GM12878 (cell line): ENCODE data around the gene KCTD17. TPM values are rescaled to one million over a fixed set of nuclear protein-coding genes. Genes with fewer than 3 reads are reported as not detected.

Source experiments
- ATAC-seq: fragments of 200-7000 bp; cut with Tn5 transposase; 3 replicates; pipeline ENCODE4 v1.9.1; 2020; ENCODE audit warnings: mild to moderate bottlenecking, moderate library complexity
- BruUV-seq: library from RNA; stranded (reverse); fragments of 400-500 nt; replicated peaks from 2 replicates; lab custom pipeline; 2021; lab: Mats Ljungman, UMichigan
- CTCF ChIA-PET: fragments of 300-600 bp; sonication (Branson Sonifier 250); formaldehyde crosslinking; extraction: SDS; loops from one replicate; lab custom pipeline; 2021; ENCODE audit warnings: inconsistent platforms; lab: Yijun Ruan, JAX
- POLR2A ChIA-PET: fragments of 350-600 bp; formaldehyde crosslinking; extraction: SDS; loops from one replicate; lab custom pipeline; 2021; ENCODE audit warnings: inconsistent platforms; lab: Charles Lee
- RAD21 ChIA-PET: fragments of 300-600 bp; sonication (Branson Sonifier 250); formaldehyde crosslinking; loops from one replicate; lab custom pipeline; 2023; ENCODE audit warnings: antibody characterized with exemption; ENCODE audit not compliant: unreplicated experiment; lab: Charles Lee
- SMC1A ChIA-PET: fragments of 300-600 bp; sonication (Branson Sonifier 250); formaldehyde crosslinking; loops from one replicate; lab custom pipeline; 2023; ENCODE audit not compliant: unreplicated experiment, uncharacterized antibody; lab: Charles Lee
- DNase-seq: peaks from one replicate; pipeline ENCODE4 v3.0.0-alpha.2; 2011; ENCODE audit warnings: low read depth, low spot score
- FAIRE-seq: peaks from 3 replicates; lab custom pipeline; 2011; peaks lifted over from hg19 to GRCh38; lab: Jason Lieb, UNC
- H2AFZ ChIP-seq: 2 replicates; pipeline ENCODE4 v1.6.0; 2011; ENCODE audit warnings: low read depth, low read length, control low read depth; ENCODE audit not compliant: control insufficient read depth
- H3K27ac ChIP-seq: 2 replicates; pipeline ENCODE4 v1.5.1; 2011; ENCODE audit warnings: control low read depth; ENCODE audit not compliant: control insufficient read depth, insufficient read depth
- H3K27me3 ChIP-seq, 2 experiments: replicated peaks in 1 of 2; 2 replicates each; pipeline versions ENCODE4 v1.6.0 to v1.6.1; 2011; ENCODE audit warnings: low read length in 1 of 2; ENCODE audit not compliant: control insufficient read depth in 2 of 2, insufficient read depth in 2 of 2
- H3K36me3 ChIP-seq, 2 experiments: 2 replicates each; pipeline ENCODE4 v1.5.1; 2011; ENCODE audit warnings: low read length in 1 of 2; ENCODE audit not compliant: control insufficient read depth in 2 of 2, insufficient read depth in 2 of 2
- H3K4me1 ChIP-seq: 2 replicates; pipeline ENCODE4 v1.6.1; 2011; ENCODE audit warnings: mild to moderate bottlenecking, low read length, moderate library complexity, mixed read lengths; ENCODE audit not compliant: control insufficient read depth, insufficient read depth
- H3K4me2 ChIP-seq: 2 replicates; pipeline ENCODE4 v1.6.0; 2011; ENCODE audit warnings: control low read depth; ENCODE audit not compliant: control insufficient read depth, insufficient read depth
- H3K4me3 ChIP-seq: fragments of 200-600 bp; sonication (generic); 2 replicates; pipeline ENCODE4 v1.5.1; 2016
- H3K79me2 ChIP-seq: 2 replicates; pipeline ENCODE4 v1.6.0; 2011; ENCODE audit warnings: low read length; ENCODE audit not compliant: control insufficient read depth, insufficient read depth
- H3K9ac ChIP-seq: 2 replicates; pipeline ENCODE4 v1.8.0; 2011; ENCODE audit warnings: low read length, control low read depth, mixed read lengths; ENCODE audit not compliant: control insufficient read depth, insufficient read depth
- H3K9me3 ChIP-seq: replicated peaks from 3 replicates; pipeline ENCODE4 v1.5.1; 2011; ENCODE audit warnings: mild to moderate bottlenecking, low read length; ENCODE audit not compliant: control insufficient read depth, insufficient read depth
- H4K20me1 ChIP-seq: 2 replicates; pipeline ENCODE4 v1.6.0; 2011; ENCODE audit not compliant: control insufficient read depth, insufficient read depth
- PRDM15 ChIP-seq: fragments of 450-650 bp; formaldehyde crosslinking; IDR thresholded peaks from 2 replicates; pipeline ENCODE4 v1.4.0; 2020; ENCODE audit warnings: mild to moderate bottlenecking, moderate library complexity
- RAD51 ChIP-seq: fragments of 450-650 bp; IDR thresholded peaks from 2 replicates; pipeline ENCODE4 v1.6.1; 2016; ENCODE audit warnings: moderate library complexity, mild to moderate bottlenecking, inconsistent platforms
- USF1 ChIP-seq: IDR thresholded peaks from 2 replicates; pipeline ENCODE4 v1.6.1; 2011; ENCODE audit warnings: borderline replicate concordance, low read depth, mild to moderate bottlenecking, moderate library complexity, mixed read lengths, low read length; ENCODE audit not compliant: insufficient read depth; ENCODE audit errors: extremely low read length
- WGBS: methylation state at CpG from one replicate; pipeline ENCODE4 v1.1.6; 2016; ENCODE audit warnings: low lambda C conversion rate; ENCODE audit not compliant: insufficient replicate concordance, insufficient coverage; ENCODE audit errors: missing lambda C conversion rate; 5-methylcytosine and 5-hydroxymethylcytosine counted together
- in situ Hi-C: fragments of 300-500 bp; cut with MboI; formaldehyde crosslinking; loops from 9 replicates; pipeline ENCODE4 v1.14.3; 2018; ENCODE audit warnings: mixed read lengths
- intact Hi-C: fragments of 100-400 bp; cut with micrococcal nuclease; formaldehyde crosslinking; loops from one replicate; pipeline ENCODE4 v1.14.2; 2022; ENCODE audit not compliant: unreplicated experiment
- polyA plus RNA-seq, 11 experiments: library from polyadenylated mRNA; depleted of rRNA in 4 of 11; unstranded in 6 of 11; stranded (reverse) in 5 of 11; fragments of >200 nt; fragmentation: Nextera tagmentation in 4 of 11; fragmentation: Illumina TruSeq in 1 of 11; extraction: Ambion mirVana in 4 of 11; extraction: Trizol in 1 of 11; gene quantifications; 1 replicate in 1 of 11; 2 replicates in 10 of 11; pipeline versions ENCODE4 v1.2.1 to v1.2.3, GENCODE V29; 2011 to 2016; ENCODE audit warnings: inconsistent platforms in 2 of 11, missing spikeins in 2 of 11, low read depth in 1 of 11
- total RNA-seq, 4 experiments: library from RNA; depleted of rRNA in 3 of 4; stranded (reverse); fragments of >200 nt in 3 of 4; fragmentation: Illumina TruSeq in 1 of 4; extraction: Trizol in 1 of 4; gene quantifications; 2 replicates each; pipeline versions ENCODE4 v1.2.1 to v1.2.3, GENCODE V29; 2013 to 2021

KCTD17 gene
- total and polyA plus RNA-seq, 10 of the 15 experiments (the other 5 are each of a cell fraction or from before 2014, with no cell fraction given) = 0.16 to 18.4 (median 10.1) TPM; not detected in 1

GRCh38 chr22:37070744-37071143, 19.2 kb downstream of the KCTD17 start:
- H4K20me1 ChIP-seq = no peaks in the 10 kb centered on the region
- TF ChIP-seq RAD51 = no peak
- no peak for TF ChIP-seq USF1
- TF ChIP-seq PRDM15 (CRISPR knock-in tag) = no peak
- POLR2A ChIA-PET = no interaction called here
- H3K36me3 ChIP-seq = no peaks in the 10 kb centered on the region
- ATAC-seq (no peak), DNase-seq (no peak), FAIRE-seq (no peak)
- CTCF ChIA-PET = no interaction called here
- no peak overlapping the region for H3K4me2 ChIP-seq
- SMC1A ChIA-PET = no interaction called here
- H3K9ac ChIP-seq = no peak overlapping the region
- no peak overlapping the region for H2AFZ ChIP-seq
- H3K4me1 ChIP-seq = no peaks in the 10 kb centered on the region
- intact Hi-C loops = no loop called here
- WGBS = 38% methylated on average over 9 of the region's 9 CpGs
- in situ Hi-C loops = no loop called here
- BruUV-seq = no TSS peak
- H3K9me3 ChIP-seq = no peaks in the 10 kb centered on the region
- H3K27me3 ChIP-seq = peaks cover 3 to 6% of the 10 kb centered on the region in 2 experiments; a peak in 3 of 4 replicates
- no peak overlapping the region for H3K27ac ChIP-seq
- no peaks in the 10 kb centered on the region for H3K79me2 ChIP-seq
- H3K4me3 ChIP-seq = no peak overlapping the region
- RAD21 ChIA-PET = no interaction called here
